ENCODE data around the gene FAM168A.

DNA sequence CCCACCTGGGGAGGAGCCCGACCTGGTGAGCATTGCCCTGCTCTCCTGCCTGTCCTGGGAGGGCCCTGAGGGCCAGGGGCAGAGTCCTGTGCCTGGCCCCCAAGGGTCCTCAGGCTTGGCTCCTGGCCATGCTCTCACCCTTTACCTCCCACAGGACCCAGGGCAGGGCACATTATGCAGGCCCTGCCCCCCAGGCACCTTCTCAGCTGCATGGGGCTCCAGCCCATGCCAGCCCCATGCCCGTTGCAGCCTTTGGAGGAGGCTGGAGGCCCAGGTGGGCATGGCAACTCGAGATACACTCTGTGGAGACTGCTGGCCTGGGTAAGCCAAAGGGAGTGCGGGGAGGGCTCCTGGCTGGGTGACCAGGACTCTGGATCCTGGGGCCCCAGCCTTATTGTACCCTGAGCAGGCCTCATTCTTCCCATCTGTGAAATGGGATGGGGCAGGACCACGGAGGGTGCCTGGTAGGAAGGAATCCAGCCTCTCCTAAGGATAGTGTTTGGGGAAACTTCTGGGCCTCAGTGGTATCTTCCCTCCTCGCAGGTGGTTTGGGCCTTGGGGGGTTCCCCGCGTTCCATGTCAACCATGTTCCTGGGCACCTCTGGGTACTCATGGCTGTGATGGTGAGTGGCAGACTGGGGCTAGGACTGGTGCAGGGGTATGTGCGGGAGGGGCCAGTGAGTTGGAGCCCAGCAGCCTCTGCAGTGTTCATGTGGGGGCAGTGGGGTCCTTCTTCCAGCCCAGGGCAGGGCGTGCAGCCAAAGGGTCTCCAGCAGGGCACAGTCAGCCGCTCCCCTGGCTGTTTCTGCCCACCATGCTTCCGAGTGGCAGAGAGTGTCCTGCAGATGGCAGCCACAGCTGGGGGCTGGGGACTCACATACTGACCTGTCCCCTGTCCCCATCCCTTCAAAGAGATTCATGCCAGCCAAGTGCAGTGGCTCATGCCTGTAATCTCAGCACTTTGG, 207.0 kb downstream of the FAM168A start:
- TF ChIP-seq POLR2AphosphoS5 (IDR thresholded peaks at IDR 0.05; ENCODE audit: low read depth) (no peak), SPI1 (IDR thresholded peaks at IDR 0.05; ENCODE audit: borderline replicate concordance, low read depth) (no peak)
- TF ChIP-seq, protein P1, sequence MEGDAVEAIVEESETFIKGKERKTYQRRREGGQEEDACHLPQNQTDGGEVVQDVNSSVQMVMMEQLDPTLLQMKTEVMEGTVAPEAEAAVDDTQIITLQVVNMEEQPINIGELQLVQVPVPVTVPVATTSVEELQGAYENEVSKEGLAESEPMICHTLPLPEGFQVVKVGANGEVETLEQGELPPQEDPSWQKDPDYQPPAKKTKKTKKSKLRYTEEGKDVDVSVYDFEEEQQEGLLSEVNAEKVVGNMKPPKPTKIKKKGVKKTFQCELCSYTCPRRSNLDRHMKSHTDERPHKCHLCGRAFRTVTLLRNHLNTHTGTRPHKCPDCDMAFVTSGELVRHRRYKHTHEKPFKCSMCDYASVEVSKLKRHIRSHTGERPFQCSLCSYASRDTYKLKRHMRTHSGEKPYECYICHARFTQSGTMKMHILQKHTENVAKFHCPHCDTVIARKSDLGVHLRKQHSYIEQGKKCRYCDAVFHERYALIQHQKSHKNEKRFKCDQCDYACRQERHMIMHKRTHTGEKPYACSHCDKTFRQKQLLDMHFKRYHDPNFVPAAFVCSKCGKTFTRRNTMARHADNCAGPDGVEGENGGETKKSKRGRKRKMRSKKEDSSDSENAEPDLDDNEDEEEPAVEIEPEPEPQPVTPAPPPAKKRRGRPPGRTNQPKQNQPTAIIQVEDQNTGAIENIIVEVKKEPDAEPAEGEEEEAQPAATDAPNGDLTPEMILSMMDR (IDR thresholded peaks at IDR 0.05; ENCODE audit: insufficient read depth, low read length) = no peak
- TF ChIP-seq, protein P2, sequence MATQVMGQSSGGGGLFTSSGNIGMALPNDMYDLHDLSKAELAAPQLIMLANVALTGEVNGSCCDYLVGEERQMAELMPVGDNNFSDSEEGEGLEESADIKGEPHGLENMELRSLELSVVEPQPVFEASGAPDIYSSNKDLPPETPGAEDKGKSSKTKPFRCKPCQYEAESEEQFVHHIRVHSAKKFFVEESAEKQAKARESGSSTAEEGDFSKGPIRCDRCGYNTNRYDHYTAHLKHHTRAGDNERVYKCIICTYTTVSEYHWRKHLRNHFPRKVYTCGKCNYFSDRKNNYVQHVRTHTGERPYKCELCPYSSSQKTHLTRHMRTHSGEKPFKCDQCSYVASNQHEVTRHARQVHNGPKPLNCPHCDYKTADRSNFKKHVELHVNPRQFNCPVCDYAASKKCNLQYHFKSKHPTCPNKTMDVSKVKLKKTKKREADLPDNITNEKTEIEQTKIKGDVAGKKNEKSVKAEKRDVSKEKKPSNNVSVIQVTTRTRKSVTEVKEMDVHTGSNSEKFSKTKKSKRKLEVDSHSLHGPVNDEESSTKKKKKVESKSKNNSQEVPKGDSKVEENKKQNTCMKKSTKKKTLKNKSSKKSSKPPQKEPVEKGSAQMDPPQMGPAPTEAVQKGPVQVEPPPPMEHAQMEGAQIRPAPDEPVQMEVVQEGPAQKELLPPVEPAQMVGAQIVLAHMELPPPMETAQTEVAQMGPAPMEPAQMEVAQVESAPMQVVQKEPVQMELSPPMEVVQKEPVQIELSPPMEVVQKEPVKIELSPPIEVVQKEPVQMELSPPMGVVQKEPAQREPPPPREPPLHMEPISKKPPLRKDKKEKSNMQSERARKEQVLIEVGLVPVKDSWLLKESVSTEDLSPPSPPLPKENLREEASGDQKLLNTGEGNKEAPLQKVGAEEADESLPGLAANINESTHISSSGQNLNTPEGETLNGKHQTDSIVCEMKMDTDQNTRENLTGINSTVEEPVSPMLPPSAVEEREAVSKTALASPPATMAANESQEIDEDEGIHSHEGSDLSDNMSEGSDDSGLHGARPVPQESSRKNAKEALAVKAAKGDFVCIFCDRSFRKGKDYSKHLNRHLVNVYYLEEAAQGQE (IDR thresholded peaks at IDR 0.05; ENCODE audit: insufficient replicate concordance, low read depth) = no peak

Measured in HL-60 (cell line).